HG02943 (cell line): ENCODE measurements around the gene DEAF1.
A peak's percentile ranks its signal among the peaks of the same experiment; 100 is the strongest.

ENCODE experiments used
- ATAC-seq: cut with Tn5 transposase; IDR thresholded peaks from one replicate; pipeline ENCODE4 v1.9.1; 2021; ENCODE audit warnings: mild to moderate bottlenecking, low read depth, moderate library complexity; ENCODE audit not compliant: unreplicated experiment

Gene DEAF1

GRCh38 chr11:615504-616319 lies 79.3 kb downstream of the DEAF1 start, which contains the start of gene IRF7:
Gene IRF7, minus strand, starts transcription at chr11:615950. Its CDS starts 586 bp downstream, at chr11:615364.
- peak; percentile 72 for ATAC-seq

GRCh38 chr11:614623-615503 lies 80.2 kb downstream of the DEAF1 start:
- ATAC-seq, result no peak

- no peak for ATAC-seq
Observed at GRCh38 chr11:614021-614622, 80.9 kb downstream of the DEAF1 start.

GRCh38 chr11:613369-613968 lies 81.6 kb downstream of the DEAF1 start:
- ATAC-seq, result no peak

GRCh38 chr11:612961-613300 lies 82.1 kb downstream of the DEAF1 start:
- ATAC-seq, result no peak

- ATAC-seq, result no peak
Observed at GRCh38 chr11:612201-612960, 82.6 kb downstream of the DEAF1 start.

GRCh38 chr11:611001-611996 lies 83.7 kb downstream of the DEAF1 start:
- ATAC-seq, result no peak

- no peak for ATAC-seq
Observed at GRCh38 chr11:610146-610801, 84.7 kb downstream of the DEAF1 start.

- no peak for ATAC-seq
Observed at GRCh38 chr11:609341-609811, 85.6 kb downstream of the DEAF1 start.

GRCh38 chr11:608791-609251 lies 86.2 kb downstream of the DEAF1 start:
- ATAC-seq, result no peak

- ATAC-seq, result no peak
Observed at GRCh38 chr11:607971-608659, 86.9 kb downstream of the DEAF1 start.

GRCh38 chr11:607020-607780 lies 87.8 kb downstream of the DEAF1 start:
- ATAC-seq, result no peak

GRCh38 chr11:606245-606644 lies 88.8 kb downstream of the DEAF1 start:
- no peak for ATAC-seq

- no peak for ATAC-seq
Observed at GRCh38 chr11:605286-606129, 89.5 kb downstream of the DEAF1 start.

GRCh38 chr11:603154-603553 lies 91.9 kb downstream of the DEAF1 start:
- no peak for ATAC-seq
